Measurements from ENCODE around the gene RBFOX2.

DNA sequence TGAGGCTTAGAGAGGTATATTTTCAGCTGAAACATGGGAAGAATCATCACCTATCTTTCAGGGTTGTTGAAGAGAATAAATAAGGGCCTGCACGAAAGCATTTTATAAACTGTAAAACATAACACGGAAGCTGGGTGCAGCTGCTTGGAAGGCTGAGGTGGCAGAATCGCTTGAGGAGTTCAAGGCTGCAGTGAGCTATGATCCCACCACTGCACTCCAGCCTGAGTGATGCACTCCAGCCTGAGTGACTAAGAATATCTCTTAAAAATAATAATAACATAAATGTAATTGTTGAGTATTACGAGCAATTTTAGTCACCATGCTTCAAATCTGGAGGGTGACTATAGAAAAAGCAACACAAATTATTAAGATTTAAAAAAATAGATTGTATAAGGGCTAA lies 16.3 kb downstream of the RBFOX2 start:
- no peak for TF ChIP-seq POLR2A (IDR thresholded peaks at IDR 0.05)
- TF ChIP-seq, protein P1, sequence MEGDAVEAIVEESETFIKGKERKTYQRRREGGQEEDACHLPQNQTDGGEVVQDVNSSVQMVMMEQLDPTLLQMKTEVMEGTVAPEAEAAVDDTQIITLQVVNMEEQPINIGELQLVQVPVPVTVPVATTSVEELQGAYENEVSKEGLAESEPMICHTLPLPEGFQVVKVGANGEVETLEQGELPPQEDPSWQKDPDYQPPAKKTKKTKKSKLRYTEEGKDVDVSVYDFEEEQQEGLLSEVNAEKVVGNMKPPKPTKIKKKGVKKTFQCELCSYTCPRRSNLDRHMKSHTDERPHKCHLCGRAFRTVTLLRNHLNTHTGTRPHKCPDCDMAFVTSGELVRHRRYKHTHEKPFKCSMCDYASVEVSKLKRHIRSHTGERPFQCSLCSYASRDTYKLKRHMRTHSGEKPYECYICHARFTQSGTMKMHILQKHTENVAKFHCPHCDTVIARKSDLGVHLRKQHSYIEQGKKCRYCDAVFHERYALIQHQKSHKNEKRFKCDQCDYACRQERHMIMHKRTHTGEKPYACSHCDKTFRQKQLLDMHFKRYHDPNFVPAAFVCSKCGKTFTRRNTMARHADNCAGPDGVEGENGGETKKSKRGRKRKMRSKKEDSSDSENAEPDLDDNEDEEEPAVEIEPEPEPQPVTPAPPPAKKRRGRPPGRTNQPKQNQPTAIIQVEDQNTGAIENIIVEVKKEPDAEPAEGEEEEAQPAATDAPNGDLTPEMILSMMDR (IDR thresholded peaks at IDR 0.05): no peak

Data from adrenal gland (tissue), 5 donors.